Esophagus squamous epithelium (tissue), 5 donors: ENCODE results near the gene TCF4. TPM values are rescaled to one million over a fixed set of nuclear protein-coding genes. Genes with fewer than 3 reads are reported as not detected.

ENCODE experiments used
- DNase-seq: peaks from one replicate; lab custom pipeline; 2025; lab: John Stamatoyannopoulos, UW
- H3K27ac ChIP-seq, 4 donors: fragments of 200-600 bp; sonication (generic); one replicate each; pipeline ENCODE4 v1.5.1; 2016 to 2019; ENCODE audit warnings: mild to moderate bottlenecking in 1 of 4
- H3K27me3 ChIP-seq, 4 donors: fragments of 200-600 bp; sonication (generic); 1 replicate in 3 of 4; 2 replicates in 1 of 4; pipeline versions ENCODE4 v1.5.1 to v1.6.0; 2017 to 2021; ENCODE audit warnings: antibody characterized with exemption in 1 of 4
- H3K36me3 ChIP-seq, 3 donors: fragments of 200-600 bp; sonication (generic); one replicate each; pipeline ENCODE4 v1.5.1; 2016 to 2019
- H3K4me1 ChIP-seq, 3 donors: fragments of 200-600 bp; sonication (generic); one replicate each; pipeline ENCODE4 v1.5.1; 2017 to 2019
- H3K4me3 ChIP-seq, 4 donors: fragments of 200-600 bp; sonication (generic); 1 replicate in 3 of 4; 2 replicates in 1 of 4; pipeline ENCODE4 v1.5.1; 2016 to 2019; ENCODE audit warnings: mild to moderate bottlenecking in 2 of 4, moderate library complexity in 1 of 4
- H3K9me3 ChIP-seq, 3 donors: fragments of 200-600 bp; sonication (generic); one replicate each; pipeline ENCODE4 v1.5.1; 2016 to 2019
- CTCF ChIP-seq, 6 experiments: fragments of 450-650 bp in 4 of 6; fragments of 200-600 bp in 2 of 6; sonication (generic) in 2 of 6; IDR thresholded peaks; one replicate each; pipeline ENCODE4 v1.5.1; 2016 to 2019; ENCODE audit warnings: antibody characterized with exemption in 6 of 6, mild to moderate bottlenecking in 4 of 6, moderate library complexity in 4 of 6
- POLR2A ChIP-seq, 4 donors: fragments of 450-650 bp; IDR thresholded peaks; one replicate each; pipeline ENCODE4 v1.6.1; 2017; ENCODE audit warnings: antibody characterized with exemption in 4 of 4, mild to moderate bottlenecking in 4 of 4, moderate library complexity in 3 of 4
- WGBS, 2 donors: methylation state at CpG; one replicate each; pipeline ENCODE4 v1.1.5; 2018; 5-methylcytosine and 5-hydroxymethylcytosine counted together
- intact Hi-C: fragments of 100-400 bp; cut with DNase I; formaldehyde crosslinking; loops from one replicate; pipeline ENCODE4 v1.15.0; 2022
- total RNA-seq, 4 donors: library from RNA; depleted of rRNA; stranded (reverse); fragments of >200 nt; gene quantifications; one replicate each; pipeline ENCODE4 v1.1.0, GENCODE V29; 2016
- donor health status: DM: yes; HTN: yes; CAD: no.

TCF4 gene
- total RNA-seq, 4 donors from 2014 or later, result 19.0 to 79.7 (median 26.0) TPM

- intact Hi-C loops, result no loop called here
- no peak for DNase-seq
- H3K36me3 ChIP-seq, result peaks cover 0 to 71% (median 3%) of the 10 kb centered on the region in 3 donors
- no peak for TF ChIP-seq POLR2A (IDR thresholded peaks at IDR 0.05)
- TF ChIP-seq CTCF (IDR thresholded peaks at IDR 0.05), result no peak
- no peaks in the 10 kb centered on the region for H3K9me3 ChIP-seq
- H3K4me3 ChIP-seq, result no peak overlapping the region
- H3K4me1 ChIP-seq, result peaks cover 0 to 26% (median 2%) of the 10 kb centered on the region in 3 donors
- H3K27me3 ChIP-seq, result no peaks in the 10 kb centered on the region
- 85 to 100% methylated on average over 5 to 6 of the region's 6 CpGs for WGBS, 2 donors
- H3K27ac ChIP-seq, result no peak overlapping the region
These were observed 355.5 kb downstream of the TCF4 start for GRCh38 chr18:55232506-55232905.

- WGBS, 2 donors, result 65 to 78% methylated on average over 4 of the region's 4 CpGs
- peaks cover 0 to 84% (median 3%) of the 10 kb centered on the region in 3 donors for H3K36me3 ChIP-seq
These were observed 358.3 kb downstream of the TCF4 start for GRCh38 chr18:55229682-55230081.

GRCh38 chr18:55228707-55229106 is 359.3 kb downstream of the TCF4 start:
- 88 to 97% methylated on average over 11 to 15 of the region's 15 CpGs for WGBS, 2 donors
- Histone ChIP-seq H3K36me3 (peaks cover 0 to 75% (median 3%) of the 10 kb centered on the region in 3 donors), H3K4me3 (no peak overlapping the region), H3K4me1 (peaks cover 0 to 7% (median 0%) of the 10 kb centered on the region in 3 donors), H3K9me3 (no peaks in the 10 kb centered on the region), H3K27me3 (no peaks in the 10 kb centered on the region), H3K27ac (no peak overlapping the region)
- no peak for DNase-seq
- TF ChIP-seq POLR2A (IDR thresholded peaks at IDR 0.05), result no peak
- intact Hi-C loops, result no loop called here

More at GRCh38 chr18:55229682-55230081, 358.3 kb downstream of the TCF4 start:
- no peaks in the 10 kb centered on the region for H3K27me3 ChIP-seq
- no peak overlapping the region for H3K4me3 ChIP-seq
- intact Hi-C loops, result no loop called here
- no peak overlapping the region for H3K27ac ChIP-seq
- H3K9me3 ChIP-seq, result no peaks in the 10 kb centered on the region
- no peak for DNase-seq
- TF ChIP-seq POLR2A (IDR thresholded peaks at IDR 0.05) (no peak), CTCF (IDR thresholded peaks at IDR 0.05) (no peak)
- H3K4me1 ChIP-seq, result peaks cover 0 to 15% (median 0%) of the 10 kb centered on the region in 3 donors

DNA sequence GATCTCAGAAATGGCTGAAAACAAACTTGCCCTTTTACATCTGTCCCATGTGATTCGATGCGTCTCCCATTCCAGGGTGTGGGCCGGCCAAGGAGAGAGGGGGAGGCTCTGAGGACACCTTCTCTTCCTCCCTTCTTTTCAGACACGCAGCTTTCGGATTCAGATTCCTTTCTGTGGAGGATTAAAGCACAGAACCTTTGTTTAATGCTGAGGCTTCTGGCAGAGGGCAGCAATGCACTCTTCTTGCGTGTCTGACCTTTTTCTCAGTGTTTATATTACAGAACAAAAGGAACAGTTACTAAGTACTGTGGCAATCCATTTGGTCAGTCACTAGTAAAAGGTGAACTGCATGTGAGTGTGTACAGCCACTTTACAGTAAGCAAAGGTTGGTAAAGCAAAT is 359.8 kb downstream of the TCF4 start:
- TF ChIP-seq CTCF (IDR thresholded peaks at IDR 0.05) (no peak), POLR2A (IDR thresholded peaks at IDR 0.05) (no peak)
- peaks cover 0 to 70% (median under 1%) of the 10 kb centered on the region in 3 donors for H3K36me3 ChIP-seq
- no peak overlapping the region for H3K27ac ChIP-seq
- H3K4me1 ChIP-seq, result peaks cover 0 to 7% (median 0%) of the 10 kb centered on the region in 3 donors
- H3K4me3 ChIP-seq, result no peak overlapping the region
- no peaks in the 10 kb centered on the region for H3K9me3 ChIP-seq
- WGBS, 2 donors, result 57 to 65% methylated on average over 5 to 6 of the region's 6 CpGs
- H3K27me3 ChIP-seq, result no peaks in the 10 kb centered on the region
- no peak for DNase-seq
- intact Hi-C loops, result no loop called here

- WGBS, 2 donors, result 83 to 92% methylated on average over 3 of the region's 3 CpGs
- no peak overlapping the region for H3K4me3 ChIP-seq
- DNase-seq, result no peak
- no peaks in the 10 kb centered on the region for H3K27me3 ChIP-seq
- H3K27ac ChIP-seq, result no peak overlapping the region
- peaks cover 0 to 65% (median 0%) of the 10 kb centered on the region in 3 donors for H3K36me3 ChIP-seq
- H3K4me1 ChIP-seq, result peaks cover 0 to 7% (median 0%) of the 10 kb centered on the region in 3 donors
- H3K9me3 ChIP-seq, result no peaks in the 10 kb centered on the region
- intact Hi-C loops, result no loop called here
- TF ChIP-seq CTCF (IDR thresholded peaks at IDR 0.05) (no peak), POLR2A (IDR thresholded peaks at IDR 0.05) (no peak)
These were observed 360.2 kb downstream of the TCF4 start for GRCh38 chr18:55227771-55228170.
